DND-41 (cell line): Measurements from ENCODE around the gene ACCS.

Experiments
- CTCF ChIP-seq: IDR thresholded peaks from 2 replicates; pipeline ENCODE4 v1.5.1; 2012; ENCODE audit warnings: borderline replicate concordance, low read length, moderate library complexity, mild to moderate bottlenecking; ENCODE audit not compliant: poor library complexity, severe bottlenecking; ENCODE audit errors: extremely low read depth
- EZH2 ChIP-seq: IDR thresholded peaks from 3 replicates; pipeline ENCODE4 v1.6.1; 2012; ENCODE audit warnings: borderline replicate concordance, low read depth, mild to moderate bottlenecking, moderate library complexity, low read length, inconsistent platforms; ENCODE audit not compliant: severe bottlenecking

DNA sequence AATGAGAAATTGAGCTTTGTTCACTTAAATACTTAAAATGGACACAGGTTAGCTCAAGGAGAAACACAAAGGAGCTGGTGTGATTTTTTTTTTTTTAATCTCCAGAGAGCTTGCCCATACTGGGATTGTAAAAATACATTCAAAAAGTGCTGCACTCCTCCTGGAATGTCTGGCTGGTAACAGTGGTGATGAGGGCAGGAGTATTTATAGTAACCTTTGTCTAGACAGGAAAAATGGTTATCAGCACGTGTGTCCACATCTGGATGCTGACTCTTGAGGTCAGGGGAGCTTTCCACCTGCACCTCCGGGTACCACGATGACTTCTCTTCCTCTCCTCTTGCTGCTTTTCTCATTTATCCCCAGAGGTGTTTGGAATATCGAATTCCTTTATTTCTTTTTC is 59.5 kb downstream of the ACCS start:
- TF ChIP-seq CTCF (no peak), EZH2 (no peak)
